HG02973 (cell line): ENCODE results near the gene MICALL2.

Source experiments
- ATAC-seq: cut with Tn5 transposase; IDR thresholded peaks from one replicate; pipeline ENCODE4 v1.9.1; 2021; ENCODE audit warnings: moderate library complexity; ENCODE audit not compliant: unreplicated experiment

Gene MICALL2

GRCh38 chr7:1458683-1459511 is at the start of gene MICALL2:
Gene MICALL2, minus strand, starts transcription at chr7:1459470. Its CDS starts 144 bp downstream, at chr7:1459326.
- ATAC-seq: peak; percentile 21

- no peak for ATAC-seq
These were observed 49.0 kb upstream of the MICALL2 start for GRCh38 chr7:1508277-1508758.

GRCh38 chr7:1505731-1506550 is 46.7 kb upstream of the MICALL2 start:
- no peak for ATAC-seq

GRCh38 chr7:1503816-1504775 is 44.8 kb upstream of the MICALL2 start, which contains the start of gene INTS1:
Gene INTS1, minus strand, starts transcription at chr7:1504389. Its CDS starts 429 bp downstream, at chr7:1503960.
- peak; percentile 76 for ATAC-seq

- ATAC-seq: no peak
These were observed 44.1 kb upstream of the MICALL2 start for GRCh38 chr7:1503390-1503789.

- ATAC-seq: no peak
These were observed 43.6 kb upstream of the MICALL2 start for GRCh38 chr7:1502845-1503244.

- no peak for ATAC-seq
These were observed 42.4 kb upstream of the MICALL2 start for GRCh38 chr7:1501487-1502270.

- ATAC-seq: no peak
These were observed 41.0 kb upstream of the MICALL2 start for GRCh38 chr7:1500064-1500807.

GRCh38 chr7:1499367-1500029 is 40.2 kb upstream of the MICALL2 start:
- no peak for ATAC-seq

GRCh38 chr7:1498370-1499305 is 39.4 kb upstream of the MICALL2 start:
- ATAC-seq: no peak

GRCh38 chr7:1497293-1497927 is 38.1 kb upstream of the MICALL2 start:
- no peak for ATAC-seq

GRCh38 chr7:1496531-1497292 is 37.4 kb upstream of the MICALL2 start:
- ATAC-seq: no peak

GRCh38 chr7:1495564-1496242 is 36.4 kb upstream of the MICALL2 start:
- ATAC-seq: no peak

GRCh38 chr7:1494866-1495563 is 35.7 kb upstream of the MICALL2 start:
- ATAC-seq: no peak

GRCh38 chr7:1494447-1494846 is 35.2 kb upstream of the MICALL2 start:
- no peak for ATAC-seq
